GM19099 (cell line): ENCODE results near the gene SF3B3.

Experiments used
- POLR2A ChIP-seq: IDR thresholded peaks from 3 replicates; pipeline ENCODE4 v1.6.1; 2011; ENCODE audit warnings: low read depth; ENCODE audit not compliant: insufficient read length; ENCODE audit errors: extremely low read depth

The SF3B3 gene

DNA sequence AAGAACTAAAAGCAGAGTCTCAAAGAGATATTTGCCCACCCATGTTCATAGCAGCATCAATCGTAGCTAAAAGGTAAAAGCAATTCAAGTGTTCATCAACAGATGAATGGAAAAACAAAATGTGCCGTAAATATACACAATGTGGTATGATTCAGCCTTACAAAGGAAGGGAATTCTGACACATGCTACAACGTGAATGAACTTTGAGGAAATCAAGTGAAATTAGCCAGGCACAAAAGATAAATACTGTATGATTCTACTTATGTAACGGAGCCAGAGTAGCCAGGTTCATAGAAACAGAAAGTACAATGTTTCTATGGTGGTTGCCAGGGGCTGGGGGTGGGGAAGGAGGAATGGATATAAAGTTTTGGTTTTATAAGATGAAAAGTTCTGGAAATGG is 64.9 kb downstream of the SF3B3 start:
- TF ChIP-seq POLR2A: no peak

DNA sequence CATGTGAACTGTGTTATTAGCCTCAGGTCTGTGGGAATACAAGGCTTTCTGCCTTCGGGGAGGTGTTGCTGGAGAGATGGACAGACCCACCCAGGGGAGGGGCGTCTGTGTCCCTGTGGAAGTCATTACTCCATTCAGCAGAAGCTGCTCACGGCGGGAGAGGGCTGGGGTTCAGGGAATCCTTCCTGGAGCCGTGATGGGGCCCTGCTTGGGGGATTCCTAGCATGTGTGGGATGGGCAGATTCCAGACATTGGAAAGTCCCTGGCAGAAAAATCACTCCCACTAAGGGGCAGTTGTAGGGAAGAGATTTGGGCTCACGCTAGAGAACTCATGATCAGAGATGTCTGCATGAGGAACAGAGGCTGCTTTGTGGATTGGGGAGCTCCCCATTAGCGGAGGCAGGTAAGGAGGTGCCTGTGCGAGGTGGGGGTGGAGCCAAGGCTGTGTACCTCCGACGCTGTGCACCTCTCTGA is 66.4 kb downstream of the SF3B3 start:
- TF ChIP-seq POLR2A: no peak

DNA sequence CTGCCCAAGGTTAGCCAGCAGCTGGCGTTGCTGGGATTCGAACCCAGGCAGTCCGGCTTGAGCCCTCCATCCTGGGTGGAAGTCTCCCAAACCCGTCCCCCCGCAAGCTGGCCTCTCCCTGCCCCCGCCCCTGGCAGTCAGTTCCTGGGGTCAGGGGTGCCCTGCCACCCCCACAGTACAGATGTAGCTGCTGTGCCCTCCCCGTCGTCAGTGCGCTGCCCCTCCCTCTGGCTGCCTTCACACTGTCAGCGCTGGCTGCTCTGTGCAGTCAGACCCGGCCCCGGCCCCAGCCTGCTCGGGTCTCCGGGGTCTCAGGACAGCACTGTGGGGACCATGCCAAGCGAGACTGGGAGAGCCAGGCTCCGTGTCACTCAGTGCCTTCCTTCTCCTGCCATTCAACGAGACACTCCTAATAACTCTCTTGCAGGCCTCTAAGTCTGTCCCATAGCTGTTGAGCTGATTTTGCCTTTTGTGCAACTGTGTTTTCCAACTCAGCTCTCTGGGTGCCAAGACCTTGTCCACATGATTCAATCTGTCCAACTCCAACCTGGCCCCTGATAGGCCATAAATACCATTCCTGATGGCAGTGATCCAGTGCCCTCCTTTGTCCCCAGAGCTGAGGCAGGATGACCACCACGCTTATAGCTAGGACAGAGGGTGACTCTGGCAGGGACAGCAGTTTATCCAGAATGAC is 67.3 kb downstream of the SF3B3 start:
- no peak for TF ChIP-seq POLR2A

DNA sequence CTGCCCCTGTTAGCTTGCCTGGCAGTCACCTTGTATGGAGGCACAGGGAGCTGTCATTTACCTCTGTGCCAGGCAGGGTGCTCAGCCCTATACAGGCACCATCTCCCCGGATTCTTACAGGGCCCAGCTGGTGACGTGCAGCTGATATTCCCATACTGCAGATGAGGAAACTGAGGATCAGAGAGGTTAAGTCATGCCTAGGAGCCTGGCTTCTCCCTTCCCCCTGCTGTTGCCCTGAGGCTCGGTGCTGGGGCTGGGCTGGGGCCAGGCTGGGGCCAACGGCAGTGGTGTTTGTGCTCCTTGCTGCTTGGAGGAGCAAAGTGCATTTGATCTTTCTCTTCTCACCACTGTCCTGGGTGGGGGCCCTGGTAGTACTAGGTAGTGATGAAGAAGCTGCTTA is 68.0 kb downstream of the SF3B3 start:
- no peak for TF ChIP-seq POLR2A

DNA sequence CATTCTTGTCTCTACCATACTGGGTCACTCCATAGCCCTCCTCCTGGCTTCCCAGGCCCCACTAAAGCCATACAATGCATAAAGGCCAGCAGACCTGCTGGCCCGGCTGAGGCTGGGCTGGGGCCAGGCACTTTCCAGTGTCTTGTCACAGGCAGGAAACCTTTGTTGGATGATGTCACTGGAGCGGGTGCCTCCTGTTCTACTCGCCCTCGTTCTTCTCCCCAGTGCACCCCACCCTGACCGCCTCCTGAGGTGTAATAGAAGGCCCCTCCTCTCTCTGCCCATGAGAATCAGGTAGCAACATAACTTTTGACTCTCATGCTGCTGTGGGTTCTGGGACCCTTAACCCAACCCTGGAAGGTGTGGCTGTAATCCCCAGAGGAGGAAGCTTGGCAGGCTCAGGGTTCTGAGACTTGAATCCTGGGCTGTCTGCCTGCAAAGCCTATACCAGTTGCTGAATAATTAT is 68.5 kb downstream of the SF3B3 start:
- no peak for TF ChIP-seq POLR2A

DNA sequence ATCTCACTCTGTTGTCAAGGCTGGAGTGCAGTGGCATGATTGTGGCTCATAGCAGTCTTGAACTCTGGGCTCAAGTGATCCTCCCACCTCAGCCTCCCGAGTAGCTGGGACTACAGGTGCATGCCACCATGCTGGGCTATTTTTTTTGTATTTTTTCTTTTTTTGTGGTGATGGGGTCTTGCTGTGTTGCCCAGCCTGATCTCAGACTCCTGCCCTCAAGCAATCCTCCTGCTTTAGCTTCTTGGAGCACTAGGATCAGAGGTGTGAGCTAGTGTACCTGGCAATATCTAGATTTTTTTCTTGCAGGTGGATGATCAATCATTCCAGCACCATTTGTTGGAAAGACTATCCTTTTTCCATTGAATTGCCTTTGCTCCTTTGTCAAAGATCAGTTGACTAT is 69.9 kb downstream of the SF3B3 start:
- TF ChIP-seq POLR2A: no peak

DNA sequence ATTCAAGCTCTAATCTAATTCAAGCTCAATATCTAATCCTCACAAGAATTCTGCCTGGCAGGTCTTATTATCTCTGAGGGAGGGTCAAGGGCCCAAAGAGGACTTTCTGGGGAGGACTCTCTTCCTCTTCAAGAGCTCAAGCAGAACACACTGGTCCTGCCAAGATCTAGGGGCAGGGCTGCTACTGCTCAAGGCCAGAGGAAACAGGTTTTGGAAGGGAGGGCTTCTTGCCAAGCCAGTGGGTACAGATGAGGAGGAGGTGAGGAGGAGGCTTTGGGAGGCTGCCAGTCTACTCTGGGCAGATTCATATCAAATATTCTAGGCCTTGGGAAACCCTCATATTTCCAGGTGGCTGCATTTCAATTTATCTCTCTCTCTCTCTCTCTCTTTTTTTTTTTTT is 71.0 kb downstream of the SF3B3 start:
- no peak for TF ChIP-seq POLR2A

DNA sequence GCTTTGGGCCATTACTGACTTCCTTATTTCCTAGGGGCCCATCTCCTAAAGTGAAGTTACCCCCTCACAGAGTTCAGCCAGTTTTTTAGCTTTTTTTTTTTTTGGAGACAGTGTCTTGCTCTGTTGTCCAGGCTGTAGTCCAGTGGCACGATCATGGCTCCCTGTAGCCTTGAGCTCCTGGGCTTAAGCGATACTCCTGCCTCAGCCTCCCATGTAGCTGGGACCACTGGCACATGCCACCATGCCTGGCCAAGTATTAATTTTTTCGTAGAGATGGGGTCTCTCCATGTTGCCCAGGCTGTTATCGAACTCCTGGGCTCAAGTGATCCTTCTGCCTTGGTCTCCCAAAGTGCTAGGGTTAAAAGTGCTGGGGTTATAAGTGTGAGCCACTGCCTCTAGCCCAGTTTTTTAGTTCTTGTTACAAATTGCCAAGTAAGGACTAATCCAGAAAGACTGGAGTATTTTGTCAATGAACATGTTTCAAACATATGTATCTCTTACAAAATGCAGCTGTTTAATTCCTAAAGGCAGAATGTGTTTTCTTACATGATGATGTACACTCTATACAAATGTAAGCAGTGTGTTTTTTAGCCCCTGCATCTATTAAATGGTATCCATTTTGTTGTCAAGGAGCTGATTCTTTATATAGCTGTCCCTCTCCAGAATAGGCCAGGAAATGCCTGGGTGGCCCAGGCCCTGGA is 73.7 kb downstream of the SF3B3 start:
- TF ChIP-seq POLR2A: no peak

DNA sequence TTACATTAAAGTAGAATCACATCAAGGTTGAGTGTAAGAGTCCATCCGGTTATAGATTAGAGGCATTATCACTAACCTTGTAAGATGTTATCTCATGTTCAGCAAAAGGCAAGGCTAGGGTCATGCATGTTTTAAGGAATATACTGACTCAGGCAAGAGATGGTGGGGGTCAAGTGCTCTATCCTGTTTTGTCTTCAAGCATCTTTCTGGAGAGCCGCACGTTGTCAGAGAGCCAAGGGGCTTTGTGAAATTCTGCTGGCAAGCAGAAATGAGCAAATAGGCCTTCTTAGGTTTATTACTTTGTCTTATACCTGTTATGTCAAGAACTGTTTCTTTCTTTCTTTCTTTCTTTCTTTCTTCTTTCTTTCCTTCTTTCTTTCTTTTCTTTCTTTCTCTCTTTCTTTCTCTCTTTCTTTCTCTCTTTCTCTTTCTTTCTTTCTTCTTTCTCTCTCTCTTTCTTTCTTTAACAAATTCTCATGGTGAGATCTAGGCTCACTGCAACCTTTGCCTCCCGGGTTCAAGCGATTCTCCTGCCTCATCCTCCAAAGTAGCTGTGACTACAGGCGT is 75.4 kb downstream of the SF3B3 start:
- TF ChIP-seq POLR2A: no peak

DNA sequence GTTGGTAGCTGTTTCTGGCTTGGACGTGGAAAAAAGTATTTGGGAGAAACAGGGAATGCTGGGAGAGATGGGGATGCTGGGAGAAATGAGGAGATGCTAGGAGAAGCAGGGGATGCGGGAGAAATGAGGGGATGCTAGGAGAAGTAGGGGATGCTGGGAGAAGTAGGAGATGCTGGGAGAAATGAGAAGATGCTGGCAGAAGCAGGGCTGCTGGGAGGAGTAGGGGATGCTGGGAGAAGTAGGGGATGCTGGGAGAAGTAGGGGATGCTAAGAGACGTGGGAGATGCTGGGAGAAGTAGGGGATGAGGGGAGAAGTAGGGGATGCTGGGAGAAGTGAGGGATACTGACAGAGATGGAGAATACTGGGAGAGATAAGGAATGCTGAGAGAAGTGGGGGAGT is 77.1 kb downstream of the SF3B3 start:
- no peak for TF ChIP-seq POLR2A

DNA sequence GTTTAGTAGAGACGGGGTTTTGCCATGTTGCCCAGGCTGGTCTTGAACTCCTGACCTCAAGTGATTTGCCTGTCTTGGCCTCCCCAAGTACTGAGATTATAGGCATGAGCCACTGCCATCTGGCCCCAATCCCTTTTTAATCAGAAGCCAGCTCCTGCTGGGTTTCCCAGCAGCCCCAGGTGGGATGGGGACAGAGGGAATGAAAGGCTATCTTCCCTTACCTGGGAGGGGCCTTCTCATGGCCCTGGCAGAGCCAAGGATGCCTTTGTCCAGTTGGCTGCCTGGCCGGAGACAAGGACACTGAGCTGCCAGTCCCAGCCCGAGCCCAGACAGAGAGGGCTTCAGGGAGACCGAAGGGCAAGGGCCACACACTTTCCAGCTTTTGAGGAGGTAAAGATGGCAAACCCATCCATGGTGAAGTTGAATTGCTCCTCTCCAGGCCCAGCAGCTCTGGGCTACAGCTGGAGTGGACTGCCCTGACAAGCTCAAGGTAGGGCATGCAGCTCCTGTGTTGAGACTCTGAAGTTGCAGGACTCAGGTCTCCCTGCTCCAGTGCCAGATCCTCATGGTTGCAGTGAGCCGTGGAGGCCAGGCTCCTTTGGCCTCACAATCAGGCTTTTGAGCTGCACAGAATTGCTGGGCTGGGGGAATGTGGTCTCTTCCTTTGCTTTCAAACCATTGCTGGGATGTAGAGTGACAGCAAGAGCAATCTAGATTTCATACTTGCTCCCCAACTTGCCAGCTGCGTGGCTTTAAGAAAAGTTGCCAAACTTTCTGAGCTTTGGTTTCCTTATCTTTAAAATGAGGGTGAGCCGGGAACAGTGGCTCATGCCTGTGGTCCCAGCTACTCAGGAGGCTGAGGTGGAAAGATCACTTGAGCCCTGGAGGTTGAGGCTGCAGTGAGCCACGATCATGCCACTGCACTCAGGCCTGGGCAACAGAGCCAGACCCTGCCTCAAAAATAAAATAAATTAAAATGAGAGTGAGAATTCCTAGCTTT is 78.3 kb downstream of the SF3B3 start:
- TF ChIP-seq POLR2A: no peak

DNA sequence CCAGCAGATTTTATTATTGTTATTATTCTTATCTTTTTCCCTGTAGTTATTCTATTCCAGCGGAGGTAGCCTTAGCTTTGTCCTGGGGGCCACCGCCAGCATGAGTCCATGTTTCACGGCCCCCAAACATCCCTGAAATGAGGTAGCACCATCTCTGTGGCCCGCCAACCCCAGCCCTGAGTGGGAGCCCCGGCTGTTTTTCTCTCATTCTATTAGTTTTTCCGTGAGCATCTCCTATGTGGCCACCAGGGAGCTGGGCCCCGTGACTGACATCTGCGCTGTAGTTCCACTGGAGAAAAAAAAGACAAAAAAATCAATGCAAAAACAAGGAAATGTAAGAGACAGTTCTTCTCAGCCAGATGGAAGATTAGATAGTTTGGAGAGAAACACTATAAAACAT is 79.2 kb downstream of the SF3B3 start:
- no peak for TF ChIP-seq POLR2A

DNA sequence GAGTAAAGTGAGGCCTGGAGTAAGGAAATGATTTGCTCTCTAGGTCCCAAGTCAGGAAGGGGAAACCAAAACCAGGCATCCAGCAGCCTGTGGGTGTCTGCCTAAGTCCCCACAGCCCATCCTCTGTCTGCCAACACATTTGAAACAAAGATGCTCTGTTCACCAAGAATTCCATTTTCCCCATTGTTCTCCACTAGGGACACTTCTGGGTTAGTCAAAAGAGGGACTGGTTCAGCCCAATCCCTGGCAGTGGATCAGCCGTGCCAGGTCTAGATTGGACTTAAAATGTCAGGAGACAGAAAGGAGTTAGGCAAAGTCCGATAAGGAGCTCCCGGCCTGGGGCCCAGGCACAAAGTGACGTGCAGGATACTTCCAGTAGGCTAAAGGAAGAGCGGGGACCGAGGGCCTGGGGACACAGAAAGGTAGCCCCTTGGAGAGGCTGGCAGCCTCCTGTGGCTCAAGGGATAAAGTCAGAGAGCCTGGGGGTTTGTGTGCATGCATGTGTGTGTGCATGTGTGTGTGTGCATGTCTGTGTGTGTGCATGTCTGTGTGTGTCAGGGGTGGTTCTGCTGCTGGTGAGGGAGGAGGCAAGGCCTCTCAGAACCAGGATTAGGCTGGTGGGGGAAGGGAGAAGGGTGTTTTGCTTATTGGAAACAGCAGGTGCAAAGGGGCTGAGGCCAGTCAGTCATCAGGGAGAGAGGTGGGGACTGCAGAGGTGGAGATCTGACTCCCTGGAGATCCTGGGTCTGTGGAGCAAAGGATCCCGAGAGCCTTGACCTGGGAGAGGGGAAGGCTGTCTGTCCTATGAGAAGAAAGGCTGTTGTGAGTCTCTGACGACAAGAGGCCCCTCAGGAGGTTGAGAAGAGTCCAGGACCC is 81.0 kb downstream of the SF3B3 start:
- no peak for TF ChIP-seq POLR2A

DNA sequence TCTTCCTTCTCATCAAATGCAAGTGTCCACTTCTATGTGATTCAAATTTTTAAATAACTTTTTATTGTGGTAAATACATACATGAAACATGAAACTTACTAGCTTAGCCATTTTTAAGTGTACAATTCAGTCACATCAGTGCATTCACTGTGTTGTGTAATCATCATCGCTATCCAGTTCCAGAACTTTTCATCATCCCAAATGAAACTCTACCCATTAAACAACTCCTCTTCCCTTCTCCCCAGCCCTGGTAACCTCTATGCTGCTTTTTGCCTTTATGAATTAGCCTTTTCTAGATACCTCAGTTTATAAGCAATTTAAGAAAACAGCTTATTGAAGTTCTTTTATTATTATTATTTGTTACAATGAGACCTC is 81.7 kb downstream of the SF3B3 start:
- TF ChIP-seq POLR2A: no peak
